Astrocyte of the cerebellum (primary cell): ENCODE measurements around the gene FAM78B.

Source experiments
- DNase-seq: peaks from one replicate; pipeline ENCODE4 v3.0.0-alpha.2; 2011; ENCODE audit warnings: low read depth
- H3K4me3 ChIP-seq: 2 replicates; pipeline ENCODE4 v1.5.1; 2011; ENCODE audit warnings: mild to moderate bottlenecking, low read depth, low read length, moderate library complexity
- CTCF ChIP-seq: IDR thresholded peaks from 2 replicates; pipeline ENCODE4 v1.5.1; 2012; ENCODE audit warnings: low read length, low read depth, moderate library complexity, mild to moderate bottlenecking; ENCODE audit errors: missing control alignments
- in situ Hi-C: cut with HindIII; loops from 2 replicates; pipeline ENCODE4 v1.10.0; 2017; ENCODE audit warnings: low sequenced_read_pairs

Gene FAM78B

GRCh38 chr1:166020210-166020609 is 146.6 kb downstream of the FAM78B start:
- in situ Hi-C loops, result no loop called here
- TF ChIP-seq CTCF, result no peak
- H3K4me3 ChIP-seq, result no peak overlapping the region
- DNase-seq, result no peak
